SK-N-SH treated with all-trans-retinoic acid at 6 μM for 48 hours (cell line): ENCODE measurements around the gene LARP4B.

Experiments used
- ARNTL ChIP-seq: fragments of 450-650 bp; formaldehyde crosslinking; IDR thresholded peaks from 2 replicates; pipeline ENCODE4 v1.5.0; 2020; ENCODE audit warnings: low read depth, mild to moderate bottlenecking, moderate library complexity, borderline replicate concordance
- CREB5 ChIP-seq: fragments of 250-450 bp; sonication (Bioruptor Pico); IDR thresholded peaks from 2 replicates; pipeline ENCODE4 v1.5.1; 2020; ENCODE audit warnings: low read depth, mild to moderate bottlenecking, moderate library complexity
- CSRNP3 ChIP-seq: fragments of 250-450 bp; sonication (Bioruptor Pico); IDR thresholded peaks from 2 replicates; pipeline ENCODE4 v1.5.1; 2021; ENCODE audit warnings: mild to moderate bottlenecking, moderate library complexity
- ESRRG ChIP-seq: fragments of 250-450 bp; sonication (Bioruptor Pico); IDR thresholded peaks from 2 replicates; pipeline ENCODE4 v1.6.1; 2021; ENCODE audit warnings: mild to moderate bottlenecking
- GLIS3 ChIP-seq: fragments of 250-450 bp; sonication (Bioruptor Pico); IDR thresholded peaks from 2 replicates; pipeline ENCODE4 v1.5.0; 2020; ENCODE audit warnings: mild to moderate bottlenecking, moderate library complexity
- ISL1 ChIP-seq: fragments of 250-450 bp; sonication (Bioruptor Pico); IDR thresholded peaks from 2 replicates; pipeline ENCODE4 v2.1.2; 2022; ENCODE audit warnings: mild to moderate bottlenecking, moderate library complexity
- PATZ1 ChIP-seq: fragments of 250-450 bp; sonication (Bioruptor Pico); IDR thresholded peaks from 2 replicates; pipeline ENCODE4 v1.8.0; 2020; ENCODE audit warnings: mild to moderate bottlenecking, moderate library complexity, borderline replicate concordance
- SNAI2 ChIP-seq: fragments of 250-450 bp; sonication (Bioruptor Pico); IDR thresholded peaks from 2 replicates; pipeline ENCODE4 v1.5.0; 2020; ENCODE audit warnings: mild to moderate bottlenecking, moderate library complexity
- TCF4 ChIP-seq: fragments of 250-450 bp; sonication (Bioruptor Pico); IDR thresholded peaks from 2 replicates; pipeline ENCODE4 v1.8.0; 2021; ENCODE audit warnings: mild to moderate bottlenecking, moderate library complexity, borderline replicate concordance
- ZFP3 ChIP-seq: fragments of 250-450 bp; sonication (Bioruptor Pico); IDR thresholded peaks from 2 replicates; pipeline ENCODE4 v1.5.0; 2020; ENCODE audit warnings: mild to moderate bottlenecking, moderate library complexity

DNA sequence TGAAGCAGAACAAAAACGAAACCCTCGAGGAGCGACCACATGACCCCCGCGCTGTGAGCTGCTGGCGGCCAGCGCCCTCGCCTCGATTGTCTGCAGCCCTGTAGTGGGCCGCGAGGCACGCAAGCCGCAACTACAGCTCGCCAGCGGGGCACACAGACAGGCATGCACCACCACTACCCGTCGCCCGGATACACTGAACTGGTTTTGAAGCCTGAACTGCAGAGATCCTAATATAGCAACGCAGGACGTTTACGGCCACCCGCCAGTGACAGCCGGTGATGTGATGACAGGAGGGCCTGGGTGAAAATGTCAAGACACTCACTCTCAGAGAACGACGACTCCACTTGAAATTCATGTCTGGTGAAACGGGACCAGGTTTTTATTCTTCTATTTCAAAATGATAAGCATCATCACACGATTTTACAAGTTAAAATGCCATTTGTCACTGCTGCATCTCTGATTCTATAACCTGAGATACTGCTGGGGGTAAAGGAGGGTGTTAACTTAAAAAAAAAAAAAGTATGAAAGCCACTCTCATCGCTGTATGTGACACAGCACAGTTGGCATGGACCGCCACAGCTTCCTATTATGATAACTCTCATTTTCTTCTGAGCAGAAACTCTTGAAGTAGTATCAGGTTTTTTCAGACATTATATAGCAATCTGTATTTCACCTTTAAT lies 121.7 kb downstream of the LARP4B start:
- TF ChIP-seq TCF4 (CRISPR knock-in tag) (no peak), CSRNP3 (CRISPR knock-in tag) (no peak), ZFP3 (CRISPR knock-in tag) (no peak), GLIS3 (CRISPR knock-in tag) (no peak), ESRRG (CRISPR knock-in tag) (no peak), ARNTL (no peak), SNAI2 (CRISPR knock-in tag) (no peak), CREB5 (CRISPR knock-in tag) (no peak), ISL1 (CRISPR knock-in tag) (no peak), PATZ1 (CRISPR knock-in tag) (no peak)
